ENCODE data around the gene MSI2. TPM values are rescaled to one million over a fixed set of nuclear protein-coding genes. Genes with fewer than 3 reads are reported as not detected.
A peak's percentile ranks its signal among the peaks of the same experiment; 100 is the strongest.

Gene MSI2
- total RNA-seq, 2 donors from 2014 or later, result 53.1 to 74.0 TPM

DNA sequence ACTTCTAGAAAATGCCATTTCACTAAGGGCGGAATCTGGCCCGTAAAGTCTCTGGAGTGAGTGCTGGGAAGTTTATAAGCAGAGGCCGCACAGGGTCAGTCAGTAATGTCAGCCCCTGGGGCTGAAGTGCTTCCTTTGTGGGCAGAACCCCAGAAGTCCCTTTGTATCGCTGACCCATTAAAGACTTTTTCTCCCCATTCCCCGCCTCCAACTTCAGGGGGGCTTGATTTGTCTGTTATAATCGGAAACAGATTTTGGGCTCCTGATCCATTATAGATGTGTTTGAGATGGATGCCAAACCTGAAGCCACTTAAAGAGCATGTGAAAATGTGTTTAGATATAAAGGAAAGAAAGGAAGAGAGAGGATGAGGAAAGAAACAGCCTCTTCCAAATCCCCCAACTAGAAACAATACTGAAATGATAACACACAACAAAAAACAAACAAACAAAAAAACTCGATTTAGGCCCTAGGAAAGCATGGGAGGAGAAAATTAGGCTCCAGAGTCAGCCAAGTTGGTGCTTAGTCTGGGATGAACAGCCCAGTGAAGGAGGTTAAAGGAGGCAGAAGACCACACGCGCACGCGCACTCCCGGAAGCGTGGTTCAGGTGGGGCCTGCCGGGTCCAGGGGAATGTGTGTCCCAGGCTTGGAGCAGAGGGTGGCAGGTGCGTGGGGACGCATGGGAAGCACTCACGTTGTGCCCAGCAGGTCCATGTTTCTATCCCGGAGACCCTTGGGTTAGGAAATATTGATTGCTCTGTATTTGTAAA is 27.1 kb downstream of the MSI2 start:
- WGBS, result 89% methylated on average over 18 of the region's 18 CpGs
- no peak for DNase-seq (ENCODE audit: low spot score)
- Histone ChIP-seq H3K4me1 (replicated peaks) (peaks cover 8% of the 10 kb centered on the region), H3K4me3 (no peak overlapping the region), H3K27me3 (replicated peaks; ENCODE audit: insufficient read depth) (no peaks in the 10 kb centered on the region), H3K9me3 (no peaks in the 10 kb centered on the region), H3K27ac (peak overlapping the region in 1 of 2 donors; percentile 15), H3K36me3 (no peaks in the 10 kb centered on the region)
- no peak for TF ChIP-seq POLR2A (IDR thresholded peaks at IDR 0.05)
- TF ChIP-seq POLR2AphosphoS5 (IDR thresholded peaks at IDR 0.05), result no peak
- TF ChIP-seq, protein P1, sequence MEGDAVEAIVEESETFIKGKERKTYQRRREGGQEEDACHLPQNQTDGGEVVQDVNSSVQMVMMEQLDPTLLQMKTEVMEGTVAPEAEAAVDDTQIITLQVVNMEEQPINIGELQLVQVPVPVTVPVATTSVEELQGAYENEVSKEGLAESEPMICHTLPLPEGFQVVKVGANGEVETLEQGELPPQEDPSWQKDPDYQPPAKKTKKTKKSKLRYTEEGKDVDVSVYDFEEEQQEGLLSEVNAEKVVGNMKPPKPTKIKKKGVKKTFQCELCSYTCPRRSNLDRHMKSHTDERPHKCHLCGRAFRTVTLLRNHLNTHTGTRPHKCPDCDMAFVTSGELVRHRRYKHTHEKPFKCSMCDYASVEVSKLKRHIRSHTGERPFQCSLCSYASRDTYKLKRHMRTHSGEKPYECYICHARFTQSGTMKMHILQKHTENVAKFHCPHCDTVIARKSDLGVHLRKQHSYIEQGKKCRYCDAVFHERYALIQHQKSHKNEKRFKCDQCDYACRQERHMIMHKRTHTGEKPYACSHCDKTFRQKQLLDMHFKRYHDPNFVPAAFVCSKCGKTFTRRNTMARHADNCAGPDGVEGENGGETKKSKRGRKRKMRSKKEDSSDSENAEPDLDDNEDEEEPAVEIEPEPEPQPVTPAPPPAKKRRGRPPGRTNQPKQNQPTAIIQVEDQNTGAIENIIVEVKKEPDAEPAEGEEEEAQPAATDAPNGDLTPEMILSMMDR (IDR thresholded peaks at IDR 0.05), result no peak
- intact Hi-C loops (cut with DNase I), result no loop called here

DNA sequence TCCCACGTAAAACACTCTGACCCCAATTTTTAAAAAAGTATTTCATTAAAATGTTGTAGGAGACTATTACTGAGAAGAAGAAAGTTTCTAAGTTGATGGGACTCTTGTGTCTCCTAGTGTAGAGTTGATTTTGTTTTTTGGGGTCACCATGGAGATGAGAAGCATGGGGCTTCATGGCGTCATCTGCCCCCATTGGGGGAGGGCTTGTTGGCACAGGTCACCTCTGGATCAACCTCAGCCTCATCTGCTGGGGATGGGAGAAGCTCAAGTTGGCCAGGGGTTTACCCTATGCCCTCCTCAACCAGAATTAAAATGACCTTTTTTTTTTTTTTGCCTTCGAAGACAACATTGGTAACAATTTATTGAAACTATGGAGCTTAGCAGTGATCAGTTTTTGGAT is 28.3 kb downstream of the MSI2 start:
- no peak for DNase-seq (ENCODE audit: low spot score)
- no peaks in the 10 kb centered on the region for H3K36me3 ChIP-seq
- 78% methylated on average over 3 of the region's 3 CpGs for WGBS
- H3K9me3 ChIP-seq, result no peaks in the 10 kb centered on the region
- TF ChIP-seq, protein P1 (IDR thresholded peaks at IDR 0.05), result no peak
- TF ChIP-seq POLR2AphosphoS5 (IDR thresholded peaks at IDR 0.05) (no peak), POLR2A (IDR thresholded peaks at IDR 0.05) (no peak)
- peaks cover 20% of the 10 kb centered on the region for H3K4me1 ChIP-seq (replicated peaks)
- no peaks in the 10 kb centered on the region for H3K27me3 ChIP-seq (replicated peaks; ENCODE audit: insufficient read depth)
- no peak overlapping the region for H3K4me3 ChIP-seq
- no peak overlapping the region for H3K27ac ChIP-seq
- intact Hi-C loops (cut with DNase I), result no loop called here

DNA sequence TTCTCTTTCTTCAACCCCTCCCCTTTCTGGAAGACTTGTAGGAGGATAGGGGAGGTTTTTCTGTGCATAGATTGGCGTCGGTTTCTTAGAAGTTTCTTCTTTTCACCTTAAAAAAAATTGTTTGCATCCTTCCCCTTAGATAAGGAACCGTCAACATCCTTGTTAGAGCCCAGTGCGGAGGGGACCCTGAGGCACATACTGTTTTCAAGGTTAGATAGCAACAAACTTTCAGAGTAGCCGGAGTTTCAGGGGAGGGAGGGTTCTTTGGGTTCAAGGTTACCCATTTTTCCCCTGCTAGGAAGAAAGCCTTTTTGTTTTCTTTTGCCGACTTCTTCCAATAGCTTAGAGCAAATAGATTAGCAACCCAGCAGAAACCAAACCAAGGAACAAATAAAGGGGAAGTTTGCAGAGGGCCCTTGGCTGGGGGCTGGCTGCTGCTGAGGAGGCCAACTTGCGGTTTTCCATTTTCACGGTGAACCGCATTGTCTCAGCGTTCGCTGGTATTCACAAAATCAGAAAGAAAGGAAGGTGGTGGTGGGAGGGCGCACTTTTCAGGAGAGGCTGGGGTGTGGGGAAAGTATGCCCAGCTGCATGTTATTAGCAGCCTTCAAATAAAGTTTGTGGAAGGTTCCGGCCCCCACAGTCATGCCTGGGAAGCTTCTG is 28.8 kb downstream of the MSI2 start:
- no peaks in the 10 kb centered on the region for H3K27me3 ChIP-seq (replicated peaks; ENCODE audit: insufficient read depth)
- no peaks in the 10 kb centered on the region for H3K36me3 ChIP-seq
- 55% methylated on average over 13 of the region's 13 CpGs for WGBS
- peaks cover 20% of the 10 kb centered on the region for H3K4me1 ChIP-seq (replicated peaks)
- H3K4me3 ChIP-seq, result no peak overlapping the region
- no peak for DNase-seq (ENCODE audit: low spot score)
- H3K27ac ChIP-seq, result no peak overlapping the region
- no peaks in the 10 kb centered on the region for H3K9me3 ChIP-seq
- intact Hi-C loops (cut with DNase I), result no loop called here
- no peak for TF ChIP-seq POLR2AphosphoS5 (IDR thresholded peaks at IDR 0.05)
- TF ChIP-seq, protein P1 (IDR thresholded peaks at IDR 0.05), result no peak
- TF ChIP-seq POLR2A (IDR thresholded peaks at IDR 0.05), result no peak

DNA sequence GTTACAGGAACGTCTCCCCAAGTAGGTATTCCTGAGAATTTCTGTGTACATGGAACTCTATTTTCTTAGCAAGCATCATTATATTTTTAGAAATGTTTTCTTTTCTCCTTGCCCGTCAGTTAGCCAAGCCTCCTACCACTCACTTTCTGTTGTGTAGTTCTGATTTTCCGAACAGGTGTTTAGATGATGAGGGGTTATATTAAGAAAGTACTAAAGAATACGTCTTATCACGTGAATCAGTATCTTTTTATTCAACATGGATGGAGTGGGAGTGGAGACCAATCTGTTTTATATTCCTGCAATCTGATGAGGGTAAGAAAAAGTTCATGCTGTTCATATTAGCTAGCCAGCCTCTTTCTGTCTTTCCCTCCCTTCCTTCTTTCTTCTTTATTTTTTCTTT is 29.4 kb downstream of the MSI2 start:
- 53% methylated on average over 5 of the region's 5 CpGs for WGBS
- no peak overlapping the region for H3K4me3 ChIP-seq
- intact Hi-C loops (cut with DNase I), result no loop called here

More for the DNA sequence above, 29.4 kb downstream of the MSI2 start:
- Histone ChIP-seq H3K4me1 (replicated peaks) (peaks cover 20% of the 10 kb centered on the region), H3K27ac (no peak overlapping the region), H3K27me3 (replicated peaks; ENCODE audit: insufficient read depth) (no peaks in the 10 kb centered on the region), H3K36me3 (no peaks in the 10 kb centered on the region), H3K9me3 (no peaks in the 10 kb centered on the region)
- DNase-seq (ENCODE audit: low spot score), result no peak
- TF ChIP-seq POLR2AphosphoS5 (IDR thresholded peaks at IDR 0.05), result no peak
- TF ChIP-seq POLR2A (IDR thresholded peaks at IDR 0.05), result no peak
- TF ChIP-seq, protein P1 (IDR thresholded peaks at IDR 0.05), result no peak
